Measurements from ENCODE around the gene CKS1B. TPM values are rescaled to one million over a fixed set of nuclear protein-coding genes. Genes with fewer than 3 reads are reported as not detected.

Gene CKS1B
- total and polyA plus RNA-seq, 4 donors: 32.4 to 57.9 (median 44.4) TPM

GRCh38 chr1:154994269-154994587, 19.7 kb downstream of the CKS1B start:
- H3K27ac ChIP-seq (ENCODE audit: low read depth in 1 of 2, low read length in 2 of 2): no peak overlapping the region
- peaks cover 0 to 6% (median 2%) of the 10 kb centered on the region in 4 donors for H3K36me3 ChIP-seq (ENCODE audit: control insufficient read depth in 4 of 4, insufficient read depth in 3 of 4, low read depth in 1 of 4, low read length in 3 of 4)
- peaks cover 0 to 14% (median 8%) of the 10 kb centered on the region in 4 donors for H3K4me1 ChIP-seq (ENCODE audit: control insufficient read depth in 4 of 4, insufficient read depth in 4 of 4, low read length in 3 of 4)
- H3K9ac ChIP-seq (ENCODE audit: low read depth in 1 of 2, low read length in 2 of 2): no peak overlapping the region
- no peaks in the 10 kb centered on the region for H3K9me3 ChIP-seq (ENCODE audit: control insufficient read depth in 4 of 4, low read length in 3 of 4)
- no peak for TF ChIP-seq NR2F2 (IDR thresholded peaks at IDR 0.05)
- no peak for TF ChIP-seq RAD21 (IDR thresholded peaks at IDR 0.05)
- no peak for TF ChIP-seq YY1 (IDR thresholded peaks at IDR 0.05)
- TF ChIP-seq GABPA (IDR thresholded peaks at IDR 0.05 in 1 of 2, conservative IDR thresholded peaks at IDR 0.05 in 1 of 2): no peak
- no peak for TF ChIP-seq FOXA1 (IDR thresholded peaks at IDR 0.05)
- TF ChIP-seq EGR1 (IDR thresholded peaks at IDR 0.05; ENCODE audit: low read depth in 2 of 2): no peak
- no peak for TF ChIP-seq RXRA (IDR thresholded peaks at IDR 0.05)
- TF ChIP-seq TAF1 (conservative IDR thresholded peaks at IDR 0.05): no peak
- TF ChIP-seq FOXA2 (IDR thresholded peaks at IDR 0.05): no peak
- no peak for TF ChIP-seq HNF4A (conservative IDR thresholded peaks at IDR 0.05)
- no peak for TF ChIP-seq SP1 (IDR thresholded peaks at IDR 0.05)
- no peak for TF ChIP-seq REST (IDR thresholded peaks at IDR 0.05)
- WGBS: 78% methylated on average over 1 of the region's 1 CpG
- H3K4me3 ChIP-seq (ENCODE audit: low read depth in 1 of 3, low read length in 3 of 3): no peak overlapping the region
- H3K27me3 ChIP-seq (ENCODE audit: control insufficient read depth in 4 of 4, insufficient read depth in 4 of 4, low read length in 3 of 4): no peaks in the 10 kb centered on the region
- no peak for DNase-seq (ENCODE audit: low spot score)

DNA sequence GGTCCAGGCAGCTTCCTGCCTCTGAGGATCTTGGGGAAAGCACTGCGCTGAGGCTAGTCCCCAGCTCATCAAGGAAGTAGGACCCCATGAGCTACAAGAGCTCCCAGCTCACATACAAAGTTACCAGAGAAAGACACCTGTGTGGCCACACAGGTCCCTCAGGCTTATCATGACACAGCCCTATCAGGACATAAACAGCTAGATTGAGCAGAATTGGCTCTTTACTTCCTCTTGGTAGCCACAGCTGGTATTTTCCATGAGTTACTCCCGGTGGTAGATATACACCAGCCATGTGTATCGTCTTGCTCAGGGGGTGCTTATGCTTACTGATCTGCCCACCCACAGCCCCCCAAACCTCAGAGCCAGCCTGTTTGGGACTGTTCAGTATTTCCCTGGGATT, 20.1 kb downstream of the CKS1B start:
- Histone ChIP-seq H3K27ac (ENCODE audit: low read depth in 1 of 2, low read length in 2 of 2) (no peak overlapping the region), H3K9ac (ENCODE audit: low read depth in 1 of 2, low read length in 2 of 2) (no peak overlapping the region), H3K27me3 (ENCODE audit: control insufficient read depth in 4 of 4, insufficient read depth in 4 of 4, low read length in 3 of 4) (no peaks in the 10 kb centered on the region), H3K4me3 (ENCODE audit: low read depth in 1 of 3, low read length in 3 of 3) (no peak overlapping the region), H3K36me3 (ENCODE audit: control insufficient read depth in 4 of 4, insufficient read depth in 3 of 4, low read depth in 1 of 4, low read length in 3 of 4) (peaks cover 0 to 4% (median 1%) of the 10 kb centered on the region in 4 donors), H3K9me3 (ENCODE audit: control insufficient read depth in 4 of 4, low read length in 3 of 4) (no peaks in the 10 kb centered on the region), H3K4me1 (ENCODE audit: control insufficient read depth in 4 of 4, insufficient read depth in 4 of 4, low read length in 3 of 4) (peaks cover 0 to 15% (median 9%) of the 10 kb centered on the region in 4 donors)
- TF ChIP-seq FOXA2 (IDR thresholded peaks at IDR 0.05) (no peak), ATF3 (IDR thresholded peaks at IDR 0.05) (no peak), REST (IDR thresholded peaks at IDR 0.05) (no peak), FOXA1 (IDR thresholded peaks at IDR 0.05) (no peak), JUND (IDR thresholded peaks at IDR 0.05) (no peak), HNF4A (conservative IDR thresholded peaks at IDR 0.05) (no peak), RAD21 (IDR thresholded peaks at IDR 0.05) (no peak)
- 77% methylated on average over 3 of the region's 3 CpGs for WGBS
- DNase-seq (ENCODE audit: low spot score): no peak
